IgD-negative memory B cell (primary cell): ENCODE data around the gene SLC36A1. TPM values are rescaled to one million over a fixed set of nuclear protein-coding genes. Genes with fewer than 3 reads are reported as not detected.
A peak's percentile ranks its signal among the peaks of the same experiment; 100 is the strongest.
"Not testable (repeated sequence)": the region's sequence is repeated elsewhere in the genome, so short reads cannot be mapped to it uniquely, and the experiment has no call there.

Experiments used
- H3K27ac Mint-ChIP-seq, 3 donors: one replicate each; pipeline ENCODE4 v1.8.0; 2020 to 2022; ENCODE audit warnings: mild to moderate bottlenecking in 3 of 3, mixed read lengths in 3 of 3, moderate library complexity in 1 of 3
- H3K27me3 Mint-ChIP-seq: one replicate; pipeline ENCODE4 v1.8.0; 2021; ENCODE audit warnings: mixed read lengths
- H3K36me3 Mint-ChIP-seq: one replicate; pipeline ENCODE4 v1.8.0; 2020; ENCODE audit warnings: mild to moderate bottlenecking, mixed read lengths
- H3K4me1 Mint-ChIP-seq, 3 donors: one replicate each; pipeline ENCODE4 v1.8.0; 2020 to 2022; ENCODE audit warnings: mixed read lengths in 3 of 3, mild to moderate bottlenecking in 1 of 3
- H3K4me3 Mint-ChIP-seq, 4 donors: one replicate each; pipeline ENCODE4 v1.8.0; 2020 to 2022; ENCODE audit warnings: mild to moderate bottlenecking in 4 of 4, mixed read lengths in 4 of 4, moderate library complexity in 3 of 4
- H3K9me3 Mint-ChIP-seq, 3 donors: one replicate each; pipeline ENCODE4 v1.8.0; 2020 to 2021; ENCODE audit warnings: mixed read lengths in 3 of 3, mild to moderate bottlenecking in 1 of 3
- polyA plus RNA-seq: library from polyadenylated mRNA; unstranded; fragments of 300-500 nt; fragmentation: Illumina TruSeq; gene quantifications from one replicate; pipeline ENCODE4 v1.2.3, GENCODE V29; 2021

The SLC36A1 gene
- polyA plus RNA-seq, 1 donor from 2014 or later: 1.9 TPM

DNA sequence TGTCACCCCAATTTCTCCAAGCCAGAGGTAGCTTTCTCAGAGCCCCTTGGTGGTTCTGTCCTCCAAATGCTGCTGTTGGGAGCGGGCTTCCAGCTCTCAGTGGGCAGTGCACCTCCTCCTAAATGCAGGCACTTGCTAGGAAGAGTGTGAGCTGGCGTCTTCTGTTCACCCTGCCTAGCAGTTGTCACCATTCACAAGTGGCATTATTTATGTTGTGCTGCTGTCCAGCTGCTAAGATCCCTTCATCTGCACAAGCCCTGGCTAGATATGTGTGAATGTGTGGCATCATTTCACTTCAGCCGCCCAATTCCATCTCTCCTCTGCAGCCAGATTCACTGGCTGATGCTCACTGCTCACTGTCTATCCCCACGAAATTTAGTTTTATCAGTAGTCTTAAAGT, 43.7 kb downstream of the SLC36A1 start:
- Mint-ChIP-seq H3K4me1 (no peaks in the 10 kb centered on the region), H3K9me3 (no peaks in the 10 kb centered on the region), H3K27ac (no peak overlapping the region), H3K4me3 (no peak overlapping the region), H3K36me3 (peaks cover 14% of the 10 kb centered on the region), H3K27me3 (no peaks in the 10 kb centered on the region)

DNA sequence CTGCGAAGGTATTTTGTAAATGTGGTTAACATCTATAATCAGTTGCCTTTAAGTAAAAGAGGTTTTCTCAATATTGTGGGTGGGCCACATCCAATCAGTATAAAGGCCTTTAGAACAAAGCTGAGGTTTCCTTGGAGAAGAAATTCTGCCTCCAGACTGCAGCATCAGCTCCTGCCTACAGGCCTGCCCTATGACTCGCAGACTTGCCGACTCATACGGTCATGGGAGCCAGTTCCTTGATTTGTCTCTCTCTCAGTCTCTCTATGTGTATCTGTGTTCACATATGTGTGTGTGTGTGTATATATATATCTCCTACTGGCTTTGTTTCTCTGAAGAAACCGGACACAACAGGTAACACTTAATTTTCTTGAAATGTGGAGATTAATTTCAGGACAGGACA, 45.3 kb downstream of the SLC36A1 start:
- Mint-ChIP-seq H3K27me3 (no peaks in the 10 kb centered on the region), H3K36me3 (peaks cover 15% of the 10 kb centered on the region), H3K4me1 (no peaks in the 10 kb centered on the region), H3K9me3 (no peaks in the 10 kb centered on the region), H3K4me3 (no peak overlapping the region), H3K27ac (no peak overlapping the region)

DNA sequence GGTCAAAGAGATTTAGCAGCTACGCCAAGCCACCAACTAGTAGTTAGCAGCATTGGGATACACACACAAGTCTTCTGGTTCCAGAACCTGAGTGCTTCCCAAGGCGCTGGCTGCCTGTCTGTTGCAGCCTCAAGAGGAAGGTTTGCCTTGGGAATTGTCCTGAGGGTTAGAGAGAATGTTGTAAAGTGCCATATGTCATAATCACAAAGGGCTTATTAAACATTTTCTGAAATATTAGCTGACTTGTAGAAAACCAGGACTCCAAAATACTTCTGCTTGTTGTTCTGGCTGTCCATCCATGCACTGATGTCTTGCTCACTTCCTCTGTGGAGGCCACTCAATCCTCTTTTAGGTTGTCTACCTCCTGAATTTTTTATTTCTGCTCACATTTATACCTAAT, 46.3 kb downstream of the SLC36A1 start:
- no peak overlapping the region for H3K27ac Mint-ChIP-seq
- H3K36me3 Mint-ChIP-seq: peaks cover 15% of the 10 kb centered on the region
- H3K27me3 Mint-ChIP-seq: no peaks in the 10 kb centered on the region

DNA sequence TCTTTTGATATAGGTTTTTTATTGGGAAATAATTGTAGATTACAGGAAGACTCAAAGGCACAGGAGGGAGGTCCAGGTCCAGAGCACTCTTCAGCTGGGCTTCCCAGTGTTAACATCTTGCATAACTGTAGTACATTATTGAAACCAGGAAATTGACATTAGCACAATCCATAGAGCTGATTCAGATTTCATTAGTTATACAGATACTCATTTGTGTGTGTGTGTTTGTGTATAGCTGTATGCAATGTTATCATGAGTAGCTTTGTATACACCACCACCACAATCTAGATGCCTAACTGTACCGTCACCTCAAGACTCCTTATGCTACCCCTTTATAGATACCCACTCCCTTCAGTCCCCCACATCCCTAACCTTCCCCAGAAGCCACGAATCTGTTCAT, 47.9 kb downstream of the SLC36A1 start:
- Mint-ChIP-seq H3K36me3 (peaks cover 15% of the 10 kb centered on the region), H3K27me3 (no peaks in the 10 kb centered on the region), H3K4me3 (no peak overlapping the region), H3K27ac (no peak overlapping the region), H3K9me3 (no peaks in the 10 kb centered on the region), H3K4me1 (no peaks in the 10 kb centered on the region)

More for the DNA sequence above, 46.3 kb downstream of the SLC36A1 start:
- Mint-ChIP-seq H3K4me3 (no peak overlapping the region), H3K9me3 (no peaks in the 10 kb centered on the region), H3K4me1 (no peaks in the 10 kb centered on the region)

DNA sequence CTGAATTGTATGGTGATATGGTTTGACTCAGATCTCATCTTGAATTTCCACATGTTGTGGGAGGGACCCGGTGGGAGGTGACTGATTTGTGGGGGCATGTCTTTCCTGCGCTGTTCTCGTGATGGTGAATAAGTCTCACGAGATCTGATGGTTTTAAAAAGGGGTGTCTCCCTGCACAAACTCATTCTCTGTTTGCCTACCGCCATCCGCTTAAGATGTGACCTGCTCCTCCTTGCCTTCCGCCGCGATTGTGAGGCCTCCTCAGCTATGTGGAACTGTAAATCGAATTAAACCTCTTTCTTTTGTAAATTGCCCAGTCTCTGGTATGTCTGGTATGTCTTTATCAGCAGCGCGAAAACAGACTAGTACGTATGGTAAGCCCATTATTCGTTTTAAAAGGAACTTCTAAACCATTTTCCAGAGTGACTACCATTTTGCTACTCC, 48.7 kb downstream of the SLC36A1 start:
- Mint-ChIP-seq H3K27me3 (no peaks in the 10 kb centered on the region), H3K4me1 (peaks cover 0 to 4% (median 4%) of the 10 kb centered on the region in 3 donors), H3K4me3 (no peak overlapping the region), H3K27ac (no peak overlapping the region), H3K9me3 (no peaks in the 10 kb centered on the region), H3K36me3 (peaks cover 17% of the 10 kb centered on the region)

DNA sequence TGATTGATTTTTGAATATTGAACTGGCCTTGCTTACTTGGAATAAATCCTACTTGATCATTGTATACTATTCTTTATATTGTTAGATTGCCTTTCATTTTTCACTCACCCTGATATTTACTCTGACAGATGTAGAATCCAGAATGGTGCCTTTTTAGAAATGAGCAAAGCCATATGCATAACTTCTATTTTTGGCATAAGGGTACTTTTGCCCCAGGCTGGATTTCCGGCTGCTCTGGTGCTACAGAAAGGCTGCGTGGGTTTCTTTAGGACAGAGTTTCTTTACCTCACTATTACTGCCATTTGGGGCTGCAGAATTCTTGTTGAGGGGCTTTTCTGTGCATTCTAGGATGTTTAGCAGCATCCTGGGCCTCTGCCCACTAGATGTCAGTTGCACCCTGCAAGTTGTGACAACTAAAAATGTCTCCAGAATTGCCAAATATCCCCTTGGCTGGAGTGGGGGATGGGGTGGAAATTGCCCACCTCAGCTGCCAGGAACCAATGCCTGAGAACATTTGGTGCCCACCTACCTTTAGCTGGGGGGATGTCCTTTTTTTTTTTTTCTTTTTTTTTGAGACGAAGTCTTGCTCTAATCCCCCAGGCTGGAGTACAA, 50.1 kb downstream of the SLC36A1 start:
- Mint-ChIP-seq H3K4me3 (no peak overlapping the region), H3K27me3 (no peaks in the 10 kb centered on the region), H3K9me3 (no peaks in the 10 kb centered on the region), H3K4me1 (peaks cover 0 to 4% (median 4%) of the 10 kb centered on the region in 3 donors), H3K27ac (no peak overlapping the region), H3K36me3 (peaks cover 15% of the 10 kb centered on the region)

DNA sequence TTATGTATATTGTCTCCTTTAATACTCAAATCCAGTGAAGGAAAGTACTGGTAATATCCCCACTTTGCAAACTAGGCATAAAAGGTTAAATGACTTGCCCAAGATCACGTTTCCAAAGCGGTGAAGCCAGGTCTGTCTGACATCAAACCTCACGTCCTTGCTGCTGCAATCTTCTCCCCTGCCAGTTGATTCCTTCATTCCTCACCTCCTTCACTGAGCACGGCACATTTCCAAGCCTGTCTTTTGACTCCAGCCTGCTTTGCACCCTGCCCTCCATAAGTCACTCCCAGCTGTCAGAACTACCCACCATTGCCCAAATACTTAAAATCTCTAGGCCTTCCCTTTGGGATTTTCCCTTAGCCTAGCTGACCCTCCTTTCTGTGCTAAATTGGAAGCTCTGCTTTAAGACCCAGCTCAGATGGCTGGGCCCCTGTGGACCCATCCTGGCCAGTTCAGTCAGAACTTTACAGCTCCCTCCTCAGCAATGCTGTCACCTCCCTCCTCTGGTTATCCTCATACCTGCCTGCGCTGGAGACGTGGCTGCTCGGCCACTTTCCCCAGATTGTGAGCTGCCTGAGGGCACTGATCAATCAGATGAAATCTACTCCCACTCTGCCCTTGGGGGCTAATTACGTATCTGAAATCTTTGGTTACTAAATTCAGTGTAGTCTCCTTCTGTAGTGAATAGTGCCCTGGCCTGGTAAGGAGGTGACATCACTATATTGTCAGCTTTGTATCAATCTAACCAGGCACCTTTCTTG, 51.2 kb downstream of the SLC36A1 start:
- Mint-ChIP-seq H3K36me3 (peaks cover 11% of the 10 kb centered on the region), H3K27me3 (no peaks in the 10 kb centered on the region), H3K4me3 (no peak overlapping the region), H3K4me1 (peaks cover 0 to 4% (median 4%) of the 10 kb centered on the region in 3 donors), H3K27ac (peak overlapping the region in 1 of 3 donors; percentile 54), H3K9me3 (no peaks in the 10 kb centered on the region)

DNA sequence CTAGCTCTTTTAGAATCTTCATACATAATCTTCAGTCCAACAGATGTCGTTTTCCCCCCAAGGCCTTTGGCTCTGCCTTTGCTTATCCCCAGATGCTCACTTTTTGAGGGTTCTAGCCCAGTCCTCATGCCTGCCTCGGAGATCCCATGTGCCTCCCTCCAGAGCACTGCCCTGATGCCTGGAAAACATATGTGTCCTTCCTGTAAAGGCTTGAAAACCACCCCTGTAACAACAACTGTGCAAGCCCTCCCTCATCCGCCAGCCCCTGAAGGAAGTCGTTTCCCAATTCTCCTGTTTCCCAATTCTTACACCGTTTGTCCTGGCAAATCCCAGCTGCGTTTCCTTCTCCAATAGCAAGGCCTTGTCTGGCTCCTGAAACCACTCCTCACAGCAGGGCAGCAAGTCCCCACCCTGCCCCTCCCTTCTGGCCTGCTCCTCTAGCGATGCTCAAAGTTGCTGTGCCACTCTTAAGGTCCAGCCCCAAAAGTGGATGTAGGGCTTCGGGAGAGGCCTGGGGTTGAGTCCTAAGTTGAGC, 52.2 kb downstream of the SLC36A1 start:
- Mint-ChIP-seq H3K4me1 (peaks cover 0 to 4% (median 4%) of the 10 kb centered on the region in 3 donors), H3K27me3 (no peaks in the 10 kb centered on the region), H3K4me3 (no peak overlapping the region), H3K36me3 (peaks cover 8% of the 10 kb centered on the region), H3K27ac (peak overlapping the region in 1 of 3 donors; percentile 62), H3K9me3 (no peaks in the 10 kb centered on the region)

DNA sequence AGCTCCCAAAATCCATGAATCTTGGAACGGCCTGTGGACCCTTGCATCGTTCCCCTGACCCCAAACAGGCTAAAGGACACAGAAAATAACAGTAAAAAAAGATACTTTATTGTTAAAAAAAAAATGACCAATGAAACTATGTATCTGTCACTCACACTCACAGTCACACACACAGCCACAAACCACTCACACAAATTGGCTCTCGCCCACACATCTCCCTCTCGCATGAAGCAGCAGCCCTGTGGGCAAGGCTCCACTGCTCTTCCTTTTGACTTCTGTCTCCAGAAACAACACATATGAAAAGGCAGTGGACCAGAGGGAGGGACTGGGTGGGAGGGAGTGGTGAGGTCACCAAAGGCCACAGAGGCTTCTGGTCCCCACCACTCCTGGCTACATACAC, 56.6 kb downstream of the SLC36A1 start:
- Mint-ChIP-seq H3K36me3 (peaks cover 2% of the 10 kb centered on the region), H3K4me3 (no peak overlapping the region), H3K27ac (no peak overlapping the region), H3K4me1 (peaks cover 0 to 4% (median 4%) of the 10 kb centered on the region in 3 donors), H3K27me3 (no peaks in the 10 kb centered on the region), H3K9me3 (no peaks in the 10 kb centered on the region)

DNA sequence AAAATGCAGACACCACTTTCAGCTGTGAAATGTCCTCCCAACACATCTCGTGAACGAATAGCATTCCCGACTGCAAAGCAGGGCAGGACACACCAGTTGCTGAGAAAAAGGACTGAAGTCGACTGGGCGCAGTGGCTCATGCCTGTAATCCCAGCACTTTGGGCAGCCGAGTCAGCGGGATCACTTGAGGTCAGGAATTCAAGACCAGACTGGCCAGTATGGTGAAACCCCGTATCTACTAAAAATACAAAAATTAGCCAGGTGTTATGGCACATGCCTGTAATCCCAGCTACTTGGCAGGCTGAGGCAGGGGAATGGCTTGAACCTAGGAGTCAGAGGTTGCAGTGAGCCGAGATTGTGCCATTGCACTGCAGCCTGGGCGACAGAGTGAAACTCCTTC, 60.9 kb downstream of the SLC36A1 start:
- H3K27me3 Mint-ChIP-seq, H3K4me3 Mint-ChIP-seq, H3K36me3 Mint-ChIP-seq, H3K27ac Mint-ChIP-seq, H3K9me3 Mint-ChIP-seq, H3K4me1 Mint-ChIP-seq: not testable (repeated sequence)

DNA sequence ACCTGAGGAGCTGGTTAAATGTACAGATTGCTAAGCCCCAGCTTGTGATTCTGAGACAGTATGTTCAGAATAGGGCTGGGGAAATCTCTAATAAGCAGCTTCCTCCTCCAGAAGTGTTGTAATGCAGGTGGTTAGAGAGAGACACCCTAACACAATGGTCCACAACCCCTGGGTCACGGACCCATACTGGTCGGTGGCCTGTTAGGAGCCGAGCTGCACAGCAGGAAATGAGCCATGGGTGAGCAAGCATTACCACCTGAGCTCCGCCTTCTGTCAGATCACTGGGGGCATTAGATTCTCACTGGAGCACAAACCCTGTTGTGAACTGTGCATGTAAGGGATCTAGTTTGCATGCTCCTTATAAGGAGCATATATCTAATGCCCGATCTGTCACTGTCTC, 61.8 kb downstream of the SLC36A1 start:
- Mint-ChIP-seq H3K27me3 (no peaks in the 10 kb centered on the region), H3K36me3 (no peaks in the 10 kb centered on the region), H3K27ac (peak overlapping the region in 1 of 3 donors; percentile 39), H3K9me3 (no peaks in the 10 kb centered on the region), H3K4me3 (peak overlapping the region in 1 of 4 donors; percentile 27), H3K4me1 (peaks cover 0 to 1% (median 0%) of the 10 kb centered on the region in 3 donors)

DNA sequence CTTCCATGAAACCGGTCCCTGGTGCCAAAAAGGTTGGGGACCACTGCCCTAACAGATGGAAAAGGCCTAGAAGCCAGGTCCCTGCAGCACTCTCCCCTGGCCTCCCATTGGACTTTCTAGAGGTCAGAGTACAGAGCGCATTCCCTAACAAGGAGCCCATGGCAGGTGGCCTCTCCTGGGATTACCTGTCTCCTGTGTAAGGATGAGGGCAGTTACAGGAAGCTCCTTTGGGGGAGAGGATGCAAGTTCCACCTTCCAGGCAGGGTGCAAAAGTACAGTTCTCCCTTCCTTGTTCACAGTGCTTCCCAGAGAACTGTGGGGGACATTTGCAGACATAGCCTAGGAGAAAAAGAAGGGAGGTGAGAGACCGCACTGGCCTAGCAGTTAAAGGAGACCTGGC, 62.4 kb downstream of the SLC36A1 start:
- Mint-ChIP-seq H3K27me3 (no peaks in the 10 kb centered on the region), H3K36me3 (no peaks in the 10 kb centered on the region), H3K4me3 (no peak overlapping the region), H3K27ac (no peak overlapping the region), H3K4me1 (peaks cover 0 to 1% (median 0%) of the 10 kb centered on the region in 3 donors), H3K9me3 (no peaks in the 10 kb centered on the region)

DNA sequence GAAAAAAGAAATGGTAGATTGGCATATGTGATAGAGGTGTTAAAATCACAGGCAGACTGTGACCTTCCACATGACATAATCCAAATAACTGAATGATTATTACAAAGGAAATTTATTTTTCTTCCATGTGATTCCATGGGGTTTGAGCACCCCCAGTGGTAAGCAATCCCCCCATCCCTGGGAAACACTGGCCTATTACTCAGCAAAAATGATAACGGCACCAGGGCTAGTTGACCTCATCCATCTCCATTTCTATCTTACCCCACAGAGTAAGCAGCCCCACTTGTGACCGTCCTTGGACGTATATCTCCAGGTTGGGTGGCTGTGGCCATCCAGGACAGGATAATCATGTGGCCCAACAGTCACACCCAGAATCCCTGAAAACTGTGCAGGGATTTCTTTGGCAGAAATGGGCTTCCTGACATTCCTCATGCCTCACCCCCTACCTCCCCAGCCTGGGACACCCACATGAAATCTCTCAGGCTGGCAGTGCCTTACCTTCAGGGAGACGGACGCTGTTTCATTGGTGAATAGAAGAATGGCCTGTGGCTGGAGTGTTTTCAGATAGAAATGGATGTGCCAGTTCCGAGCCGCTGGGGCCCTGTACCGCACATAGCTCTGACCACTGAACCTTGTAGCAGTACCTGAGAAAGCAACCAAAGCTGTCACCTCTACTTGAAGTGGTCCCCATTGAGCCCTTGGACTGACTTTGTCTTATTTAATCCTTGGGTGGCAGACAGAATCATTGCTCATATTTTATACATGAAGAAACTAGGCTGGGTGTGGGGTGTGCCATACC, 69.9 kb downstream of the SLC36A1 start:
- H3K4me1 Mint-ChIP-seq: no peaks in the 10 kb centered on the region
- H3K9me3 Mint-ChIP-seq: no peaks in the 10 kb centered on the region
- no peak overlapping the region for H3K4me3 Mint-ChIP-seq
- no peak overlapping the region for H3K27ac Mint-ChIP-seq
- no peaks in the 10 kb centered on the region for H3K27me3 Mint-ChIP-seq
- H3K36me3 Mint-ChIP-seq: no peaks in the 10 kb centered on the region

DNA sequence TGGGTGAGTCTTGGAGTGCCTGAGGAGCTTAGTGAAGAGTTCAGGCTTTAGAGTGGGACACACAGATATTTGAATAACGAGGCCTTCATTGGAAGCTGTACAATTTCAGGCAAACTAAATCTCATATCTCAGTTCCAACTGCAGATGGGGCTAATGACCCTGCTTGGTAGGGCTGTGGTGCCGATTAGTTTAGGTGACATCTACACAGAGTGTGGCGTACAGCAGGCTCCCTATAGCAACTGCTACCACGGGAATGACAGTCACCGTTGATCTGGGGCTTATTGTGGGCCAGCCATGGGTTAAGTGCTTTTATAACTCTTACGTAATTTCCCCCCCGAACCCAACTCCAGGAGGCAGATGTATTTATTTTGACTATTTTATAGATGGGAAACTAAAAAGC, 72.9 kb downstream of the SLC36A1 start:
- Mint-ChIP-seq H3K4me3 (no peak overlapping the region), H3K4me1 (no peaks in the 10 kb centered on the region), H3K27me3 (no peaks in the 10 kb centered on the region), H3K27ac (no peak overlapping the region), H3K36me3 (no peaks in the 10 kb centered on the region), H3K9me3 (no peaks in the 10 kb centered on the region)

DNA sequence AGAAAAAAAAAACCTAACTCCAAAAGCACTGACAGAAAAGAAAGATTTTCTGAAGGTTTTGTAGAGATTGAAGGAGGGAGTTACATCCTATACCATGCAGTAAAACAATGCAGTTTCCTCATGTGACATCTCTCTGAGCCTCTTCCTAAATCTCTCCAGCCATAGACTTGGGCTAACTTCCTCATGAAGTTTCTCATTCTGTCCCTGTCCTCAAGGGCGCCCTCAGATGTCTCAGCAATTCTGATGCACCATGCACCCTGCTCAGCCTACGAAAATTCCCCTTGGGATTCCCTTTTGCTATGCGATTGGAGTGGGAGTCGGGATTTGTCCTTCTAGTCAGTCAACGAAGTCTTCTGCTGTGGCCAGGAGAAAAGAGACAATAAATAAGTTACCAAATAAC, 74.8 kb downstream of the SLC36A1 start:
- H3K9me3 Mint-ChIP-seq: no peaks in the 10 kb centered on the region
- no peaks in the 10 kb centered on the region for H3K4me1 Mint-ChIP-seq
- no peaks in the 10 kb centered on the region for H3K36me3 Mint-ChIP-seq
- no peak overlapping the region for H3K4me3 Mint-ChIP-seq
- H3K27ac Mint-ChIP-seq: no peak overlapping the region
- no peaks in the 10 kb centered on the region for H3K27me3 Mint-ChIP-seq
